B cell (primary cell): Measurements from ENCODE around the gene BRSK1. TPM values are rescaled to one million over a fixed set of nuclear protein-coding genes. Genes with fewer than 3 reads are reported as not detected.

Experiments
- ATAC-seq: fragments of 200-7000 bp; cut with Tn5 transposase; one replicate; pipeline ENCODE4 v1.10.0; 2021; ENCODE audit warnings: low read depth, mild to moderate bottlenecking, moderate number of reproducible peaks, moderate library complexity
- CTCF ChIA-PET: fragments of 350-600 bp; sonication (Branson Sonifier 250); formaldehyde crosslinking; loops from one replicate; lab custom pipeline; 2021; ENCODE audit warnings: antibody characterized with exemption, inconsistent platforms; lab: Charles Lee
- POLR2A ChIA-PET: fragments of 350-600 bp; sonication (Branson Sonifier 250); formaldehyde crosslinking; loops from one replicate; lab custom pipeline; 2021; ENCODE audit warnings: antibody characterized with exemption; lab: Charles Lee
- DNase-seq: peaks from one replicate; pipeline ENCODE4 v3.0.0; 2013
- H2AFZ ChIP-seq: 2 replicates; pipeline ENCODE4 v1.6.1; 2012; ENCODE audit warnings: mild to moderate bottlenecking, low read depth, low read length; ENCODE audit not compliant: insufficient read depth, poor library complexity, severe bottlenecking
- H3K27ac ChIP-seq, 2 donors: 1 replicate in 1 of 2; 2 replicates in 1 of 2; pipeline ENCODE4 v1.5.1; 2012 to 2013; ENCODE audit warnings: low read length in 2 of 2, mild to moderate bottlenecking in 2 of 2, moderate library complexity in 1 of 2
- H3K27me3 ChIP-seq, 4 experiments: fragments of 200-600 bp in 1 of 4; sonication (generic) in 1 of 4; replicated peaks in 1 of 4; 1 replicate in 2 of 4; 2 replicates in 2 of 4; pipeline versions ENCODE4 v1.6.1 to v1.7.0; 2013 to 2016; ENCODE audit warnings: low read length in 3 of 4, mild to moderate bottlenecking in 2 of 4, mixed read lengths in 1 of 4, moderate library complexity in 1 of 4; ENCODE audit not compliant: insufficient read depth in 4 of 4, control insufficient read depth in 3 of 4; ENCODE audit errors: control extremely low read depth in 1 of 4
- H3K36me3 ChIP-seq, 2 experiments: replicated peaks in 1 of 2; 1 replicate in 1 of 2; 2 replicates in 1 of 2; pipeline versions ENCODE4 v1.6.1 to v1.7.1; 2013; ENCODE audit warnings: low read length in 1 of 2; ENCODE audit not compliant: insufficient read depth in 2 of 2, control insufficient read depth in 1 of 2; ENCODE audit errors: control extremely low read depth in 1 of 2, extremely low read depth in 1 of 2
- H3K4me1 ChIP-seq, 2 donors: fragments of 200-600 bp in 1 of 2; sonication (generic) in 1 of 2; 1 replicate in 1 of 2; 2 replicates in 1 of 2; pipeline versions ENCODE4 v1.5.1 to v1.6.1; 2013 to 2017; ENCODE audit warnings: low read length in 2 of 2; ENCODE audit not compliant: control insufficient read depth in 2 of 2, insufficient read depth in 2 of 2
- H3K4me2 ChIP-seq: replicated peaks from 2 replicates; pipeline ENCODE3; 2012; ENCODE audit warnings: mild to moderate bottlenecking, low read depth, low read length; ENCODE audit not compliant: poor library complexity, severe bottlenecking
- H3K4me3 ChIP-seq, 5 experiments: fragments of 200-600 bp in 1 of 5; sonication (generic) in 1 of 5; 1 replicate in 3 of 5; 2 replicates in 2 of 5; pipeline versions ENCODE4 v1.5.1 to v1.7.0; 2011 to 2016; ENCODE audit warnings: low read length in 4 of 5, mild to moderate bottlenecking in 4 of 5, low read depth in 2 of 5, control low read depth in 1 of 5, moderate library complexity in 1 of 5; ENCODE audit not compliant: insufficient read depth in 1 of 5; ENCODE audit errors: control extremely low read depth in 1 of 5, extremely low read depth in 1 of 5
- H3K79me2 ChIP-seq: fragments of 200-600 bp; sonication (generic); one replicate; pipeline ENCODE4 v1.6.0; 2016; ENCODE audit warnings: low read length; ENCODE audit not compliant: control insufficient read depth, insufficient read depth
- H3K9ac ChIP-seq: fragments of 200-600 bp; sonication (generic); 2 replicates; pipeline ENCODE4 v1.6.1; 2017; ENCODE audit warnings: mild to moderate bottlenecking, low read length, moderate library complexity
- H3K9me3 ChIP-seq, 3 donors: one replicate each; pipeline versions ENCODE4 v1.6.1 to v1.7.1; 2013; ENCODE audit warnings: low read length in 2 of 3; ENCODE audit not compliant: control insufficient read depth in 2 of 3, insufficient read depth in 1 of 3; ENCODE audit errors: control extremely low read depth in 1 of 3
- H4K20me1 ChIP-seq: 2 replicates; pipeline ENCODE4 v1.6.0; 2012; ENCODE audit warnings: mild to moderate bottlenecking, low read length; ENCODE audit not compliant: insufficient read depth, control insufficient read depth, poor library complexity, severe bottlenecking
- H3K27ac Mint-ChIP-seq: one replicate; pipeline ENCODE4 v1.8.0; 2021; ENCODE audit warnings: mixed read lengths
- H3K27me3 Mint-ChIP-seq: one replicate; pipeline ENCODE4 v1.8.0; 2021; ENCODE audit warnings: mixed read lengths
- H3K4me1 Mint-ChIP-seq: one replicate; pipeline ENCODE4 v1.8.0; 2021; ENCODE audit warnings: mixed read lengths
- H3K4me3 Mint-ChIP-seq: one replicate; pipeline ENCODE4 v1.8.0; 2021; ENCODE audit warnings: mixed read lengths
- H3K9me3 Mint-ChIP-seq: one replicate; pipeline ENCODE4 v1.8.0; 2022; ENCODE audit warnings: mixed read lengths; ENCODE audit not compliant: insufficient read depth
- CTCF ChIP-seq: fragments of 200-600 bp; IDR thresholded peaks from one replicate; pipeline ENCODE4 v1.8.0; 2022; ENCODE audit warnings: antibody characterized with exemption, mild to moderate bottlenecking
- EZH2 ChIP-seq: IDR thresholded peaks from 2 replicates; pipeline ENCODE4 v1.6.1; 2012; ENCODE audit warnings: borderline replicate concordance, low read depth, mild to moderate bottlenecking, moderate library complexity, low read length; ENCODE audit not compliant: insufficient read depth, poor library complexity, severe bottlenecking
- WGBS: methylation state at CpG from one replicate; pipeline ENCODE4 v1.1.5; 2013; ENCODE audit warnings: missing lambda C conversion rate; ENCODE audit not compliant: insufficient coverage; 5-methylcytosine and 5-hydroxymethylcytosine counted together
- intact Hi-C: fragments of 100-400 bp; cut with micrococcal nuclease; formaldehyde crosslinking; loops from one replicate; pipeline ENCODE4 v1.10.0; 2022
- polyA plus RNA-seq: library from polyadenylated mRNA; depleted of rRNA; stranded (reverse); fragments of >200 nt; gene quantifications from 2 replicates; pipeline ENCODE4 v1.2.3, GENCODE V29; 2012
- total RNA-seq, 2 donors: library from RNA; stranded (reverse); fragments of 120-200 nt in 1 of 2; gene quantifications; 1 replicate in 1 of 2; 2 replicates in 1 of 2; pipeline versions ENCODE4 v1.2.3 to v1.2.4, GENCODE V29; 2013 to 2022

Gene BRSK1
- total and polyA plus RNA-seq, 2 donors (not counting 1 experiment from before 2014, with no cell fraction given) = 0.94 to 1.4 TPM

GRCh38 chr19:55315956-55316525 lies 32.2 kb downstream of the BRSK1 start:
- ATAC-seq = no peak
- Histone ChIP-seq H3K4me2 (no peak overlapping the region), H3K36me3 (no peaks in the 10 kb centered on the region), H4K20me1 (no peaks in the 10 kb centered on the region), H3K4me1 (no peaks in the 10 kb centered on the region), H3K9ac (no peak overlapping the region), H3K79me2 (no peaks in the 10 kb centered on the region), H3K27me3 (no peaks in the 10 kb centered on the region), H3K27ac (no peak overlapping the region), H2AFZ (no peak overlapping the region), H3K9me3 (no peaks in the 10 kb centered on the region), H3K4me3 (no peak overlapping the region)
- no peak overlapping the region for H3K27ac Mint-ChIP-seq
- no peaks in the 10 kb centered on the region for H3K4me1 Mint-ChIP-seq
- ChIA-PET POLR2A (no interaction called here), CTCF (no interaction called here)
- intact Hi-C loops = no loop called here
- TF ChIP-seq CTCF (no peak), EZH2 (no peak)
- 90% methylated on average over 13 of the region's 13 CpGs for WGBS
- H3K4me3 Mint-ChIP-seq = no peak overlapping the region
- no peaks in the 10 kb centered on the region for H3K9me3 Mint-ChIP-seq
- no peak for DNase-seq
- H3K27me3 Mint-ChIP-seq = no peaks in the 10 kb centered on the region

GRCh38 chr19:55316646-55317045 lies 32.8 kb downstream of the BRSK1 start:
- H3K4me3 Mint-ChIP-seq = no peak overlapping the region
- Histone ChIP-seq H3K9ac (no peak overlapping the region), H3K4me1 (no peaks in the 10 kb centered on the region), H3K9me3 (no peaks in the 10 kb centered on the region), H3K4me2 (no peak overlapping the region), H4K20me1 (no peaks in the 10 kb centered on the region), H2AFZ (no peak overlapping the region), H3K27me3 (peaks cover 0 to 4% (median 0%) of the 10 kb centered on the region in 4 experiments), H3K4me3 (no peak overlapping the region), H3K79me2 (no peaks in the 10 kb centered on the region), H3K27ac (no peak overlapping the region), H3K36me3 (no peaks in the 10 kb centered on the region)
- no peak for ATAC-seq
- H3K27ac Mint-ChIP-seq = no peak overlapping the region
- no peak for DNase-seq
- H3K9me3 Mint-ChIP-seq = no peaks in the 10 kb centered on the region
- CTCF ChIA-PET = no interaction called here
- WGBS = 91% methylated on average over 7 of the region's 8 CpGs
- POLR2A ChIA-PET = no interaction called here
- H3K27me3 Mint-ChIP-seq = peaks cover 1% of the 10 kb centered on the region
- intact Hi-C loops = no loop called here
- TF ChIP-seq CTCF = no peak
- no peak for TF ChIP-seq EZH2
- no peaks in the 10 kb centered on the region for H3K4me1 Mint-ChIP-seq
